ENCODE results near the gene PRPF40B. TPM values are rescaled to one million over a fixed set of nuclear protein-coding genes. Genes with fewer than 3 reads are reported as not detected.

The PRPF40B gene
- total and polyA plus RNA-seq, 2 of the 13 experiments (the other 11 are each of a cell fraction or from before 2014, with no cell fraction given): 5.0 to 7.8 TPM

GRCh38 chr12:49665384-49665783, 42.0 kb downstream of the PRPF40B start:
- Histone ChIP-seq H3K27ac (ENCODE audit: extremely low read length, insufficient read depth, low read length) (no peak overlapping the region), H3K4me2 (ENCODE audit: low read depth, low read length) (no peak overlapping the region), H3K4me1 (ENCODE audit: insufficient read depth, low read length) (peaks cover 15% of the 10 kb centered on the region), H3K9ac (ENCODE audit: insufficient read depth, low read depth, low read length) (no peak overlapping the region), H3K36me3 (replicated peaks in 1 of 2; ENCODE audit: control insufficient read depth in 1 of 2, insufficient read depth in 2 of 2, low read length in 2 of 2) (no peaks in the 10 kb centered on the region), H3K4me3 (replicated peaks in 1 of 3; ENCODE audit: insufficient read depth in 1 of 3, low read depth in 2 of 3, low read length in 3 of 3) (no peak overlapping the region), H3K79me2 (ENCODE audit: insufficient read depth, low read length) (no peaks in the 10 kb centered on the region), H2AFZ (ENCODE audit: low read length) (no peak overlapping the region), H3K9me3 (ENCODE audit: low read length) (no peaks in the 10 kb centered on the region), H4K20me1 (ENCODE audit: insufficient read depth, low read length) (no peaks in the 10 kb centered on the region), H3K27me3 (ENCODE audit: control insufficient read depth in 1 of 2, insufficient read depth in 2 of 2, low read length in 2 of 2) (no peaks in the 10 kb centered on the region; a peak in 1 of 5 replicates)
- 64% methylated on average over 2 of the region's 2 CpGs for WGBS (ENCODE audit: low lambda C conversion rate)
- POLR2A ChIA-PET: no interaction called here
- no peak for DNase-seq (ENCODE audit: low spot score)
- no TSS peak for BruUV-seq (replicated peaks)
- intact Hi-C loops (cut with micrococcal nuclease; ENCODE audit: unreplicated experiment): no loop called here
- FAIRE-seq: no peak
- in situ Hi-C loops (cut with HindIII; ENCODE audit: extremely low pct_ligation_motif_present, low pct_unique_long_range_greater_than_20kb): no loop called here
- TF ChIP-seq SP4 (CRISPR knock-in tag; IDR thresholded peaks at IDR 0.05): no peak
- no peak for TF ChIP-seq KDM3A (CRISPR knock-in tag; IDR thresholded peaks at IDR 0.05; ENCODE audit: low read depth)
- no peak for TF ChIP-seq ZNF776 (CRISPR knock-in tag; IDR thresholded peaks at IDR 0.05)
- no peak for TF ChIP-seq ZNF253 (CRISPR knock-in tag; IDR thresholded peaks at IDR 0.05; ENCODE audit: borderline replicate concordance)
- TF ChIP-seq TBP (CRISPR knock-in tag; IDR thresholded peaks at IDR 0.05): no peak
- TF ChIP-seq CSRNP2 (CRISPR knock-in tag; conservative IDR thresholded peaks at IDR 0.05; ENCODE audit: low read depth): no peak
- ATAC-seq: no peak
- CTCF ChIA-PET (ENCODE audit: low intra/inter-chr PET ratio, low total read pairs): no interaction called here

- intact Hi-C loops (cut with micrococcal nuclease; ENCODE audit: unreplicated experiment): no loop called here
- CTCF ChIA-PET (ENCODE audit: low intra/inter-chr PET ratio, low total read pairs): no interaction called here
- H3K4me2 ChIP-seq (ENCODE audit: low read depth, low read length): no peak overlapping the region
- no peaks in the 10 kb centered on the region for H3K36me3 ChIP-seq (replicated peaks in 1 of 2; ENCODE audit: control insufficient read depth in 1 of 2, insufficient read depth in 2 of 2, low read length in 2 of 2)
- H3K79me2 ChIP-seq (ENCODE audit: insufficient read depth, low read length): no peaks in the 10 kb centered on the region
- ATAC-seq (no peak), FAIRE-seq (no peak), DNase-seq (ENCODE audit: low spot score) (no peak)
- no TSS peak for BruUV-seq (replicated peaks)
- WGBS (ENCODE audit: low lambda C conversion rate): 56% methylated on average over 4 of the region's 4 CpGs
- no peak overlapping the region for H2AFZ ChIP-seq (ENCODE audit: low read length)
- TF ChIP-seq SYNCRIP (IDR thresholded peaks at IDR 0.05; ENCODE audit: insufficient read depth, low read depth, low read length) (no peak), BHLHE40 (IDR thresholded peaks at IDR 0.05; ENCODE audit: low read length) (no peak), ZSCAN12 (CRISPR knock-in tag; IDR thresholded peaks at IDR 0.05) (no peak), ZFP90 (CRISPR knock-in tag; IDR thresholded peaks at IDR 0.05; ENCODE audit: borderline replicate concordance) (no peak)
- no peak overlapping the region for H3K9ac ChIP-seq (ENCODE audit: insufficient read depth, low read depth, low read length)
- POLR2A ChIA-PET: no interaction called here
- H3K4me1 ChIP-seq (ENCODE audit: insufficient read depth, low read length): peaks cover 15% of the 10 kb centered on the region
- no peaks in the 10 kb centered on the region; a peak in 1 of 5 replicates for H3K27me3 ChIP-seq (ENCODE audit: control insufficient read depth in 1 of 2, insufficient read depth in 2 of 2, low read length in 2 of 2)
- H4K20me1 ChIP-seq (ENCODE audit: insufficient read depth, low read length): no peaks in the 10 kb centered on the region
- H3K9me3 ChIP-seq (ENCODE audit: low read length): no peaks in the 10 kb centered on the region
- H3K4me3 ChIP-seq (replicated peaks in 1 of 3; ENCODE audit: insufficient read depth in 1 of 3, low read depth in 2 of 3, low read length in 3 of 3): no peak overlapping the region
- no peak overlapping the region for H3K27ac ChIP-seq (ENCODE audit: extremely low read length, insufficient read depth, low read length)
- in situ Hi-C loops (cut with HindIII; ENCODE audit: extremely low pct_ligation_motif_present, low pct_unique_long_range_greater_than_20kb): no loop called here
These were observed 42.8 kb downstream of the PRPF40B start for GRCh38 chr12:49666176-49666575.

Measured in HepG2 (cell line).